Skeletal muscle satellite cell (primary cell): ENCODE data around the gene ASMT.
"Not testable (repeated sequence)": the region's sequence is repeated elsewhere in the genome, so short reads cannot be mapped to it uniquely, and the experiment has no call there.

ENCODE experiments used
- H3K27me3 ChIP-seq: 2 replicates; pipeline ENCODE4 v1.7.0; 2013; ENCODE audit warnings: low read length; ENCODE audit not compliant: control insufficient read depth, insufficient read depth
- H3K36me3 ChIP-seq: 2 replicates; pipeline ENCODE4 v1.7.0; 2013; ENCODE audit warnings: mild to moderate bottlenecking, control low read depth, low read length; ENCODE audit not compliant: insufficient read depth
- H3K4me1 ChIP-seq: 2 replicates; pipeline ENCODE4 v1.7.0; 2013; ENCODE audit warnings: low read length; ENCODE audit not compliant: control insufficient read depth, insufficient read depth
- H3K4me2 ChIP-seq: 2 replicates; pipeline ENCODE4 v1.7.0; 2013; ENCODE audit warnings: mild to moderate bottlenecking, low read length
- H3K4me3 ChIP-seq: 2 replicates; pipeline ENCODE4 v1.7.0; 2013; ENCODE audit warnings: low read length
- H3K9ac ChIP-seq: 2 replicates; pipeline ENCODE4 v1.7.0; 2013; ENCODE audit warnings: mild to moderate bottlenecking, low read depth, low read length, moderate library complexity
- H3K9me3 ChIP-seq: replicated peaks from 2 replicates; pipeline ENCODE4 v1.7.0; 2013; ENCODE audit warnings: mild to moderate bottlenecking, control low read depth, low read length

ASMT gene

DNA sequence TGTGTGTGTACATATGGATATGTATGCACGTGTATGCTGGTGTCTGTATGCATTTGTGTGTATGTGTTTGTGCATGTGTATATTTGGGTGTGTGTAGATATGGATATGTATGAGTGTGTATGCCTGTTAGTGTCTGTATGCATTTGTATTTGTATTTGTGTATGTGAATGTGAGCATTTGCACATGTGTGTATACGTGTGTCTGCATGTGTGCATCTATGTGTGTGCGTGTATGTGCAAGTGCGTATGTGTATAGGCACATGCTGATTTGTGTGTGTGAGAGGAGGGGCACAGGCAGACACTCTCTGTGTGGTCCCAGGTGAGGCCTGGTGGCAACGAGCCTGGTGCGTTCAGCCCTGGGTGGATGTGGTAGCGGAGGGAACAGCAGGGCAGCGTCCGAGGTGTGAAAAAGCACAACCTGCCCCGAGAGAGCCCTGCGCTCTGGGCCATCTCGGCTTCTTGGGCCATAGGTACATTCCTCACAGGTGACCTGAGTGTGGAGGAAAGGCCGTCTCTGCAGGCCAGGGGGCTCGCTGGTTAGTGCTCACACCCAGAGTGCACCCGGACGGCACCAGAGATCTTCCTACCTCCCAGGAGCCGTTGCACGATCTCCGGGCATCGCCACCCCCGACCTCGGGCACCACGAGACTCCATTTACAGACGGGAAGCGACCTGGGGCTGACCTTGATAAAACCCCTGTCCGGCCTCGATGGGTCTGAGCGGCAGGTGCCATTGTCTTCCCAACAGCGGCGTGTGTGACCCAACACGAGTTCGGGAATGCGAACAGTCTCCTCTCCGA, 45.0 kb downstream of the ASMT start:
- no peak overlapping the region for H3K4me2 ChIP-seq
- no peaks in the 10 kb centered on the region for H3K9me3 ChIP-seq
- no peaks in the 10 kb centered on the region for H3K36me3 ChIP-seq
- H3K9ac ChIP-seq: no peak overlapping the region
- H3K27me3 ChIP-seq: no peaks in the 10 kb centered on the region
- H3K4me1 ChIP-seq: no peaks in the 10 kb centered on the region
- H3K4me3 ChIP-seq: no peak overlapping the region

DNA sequence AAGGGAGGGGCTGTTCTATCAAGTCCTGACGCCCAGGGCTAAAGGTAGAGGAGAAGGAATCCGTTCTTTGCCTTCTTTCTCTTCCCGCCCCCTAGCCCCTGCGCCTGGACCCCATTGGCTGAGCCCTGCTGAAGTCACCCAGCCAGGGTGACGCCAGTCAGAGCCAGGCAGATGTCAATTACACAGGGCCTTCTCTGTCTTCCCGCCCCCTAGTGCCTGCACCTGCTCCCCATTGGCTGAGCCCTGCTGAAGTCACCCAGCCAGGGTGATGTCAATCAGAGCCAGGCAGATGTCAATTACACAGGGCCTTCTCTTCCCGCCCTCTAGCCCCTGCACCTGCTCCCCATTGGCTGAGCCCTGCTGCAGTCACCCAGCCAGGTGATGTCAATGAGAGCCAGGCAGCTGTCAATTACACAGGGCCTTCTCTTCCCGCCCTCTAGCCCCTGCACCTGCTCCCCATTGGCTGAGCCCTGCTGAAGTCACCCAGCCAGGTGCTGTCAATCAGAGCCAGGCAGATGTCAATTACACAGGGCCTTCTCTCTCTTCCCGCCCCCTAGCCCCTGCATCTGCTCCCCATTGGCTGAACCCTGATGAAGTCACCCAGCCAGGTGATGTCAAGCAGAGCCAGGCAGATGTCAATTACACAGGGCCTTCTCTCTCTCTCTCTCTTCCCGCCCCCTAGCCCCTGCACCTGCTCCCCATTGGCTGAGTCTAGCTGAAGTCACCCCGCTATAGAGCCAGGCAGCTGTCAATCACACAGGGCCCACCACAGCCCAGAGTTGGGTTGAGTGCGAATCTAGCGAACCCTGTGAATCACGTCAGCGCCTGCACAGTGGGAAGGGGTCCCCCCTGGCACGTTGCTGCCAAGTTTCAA, 46.4 kb downstream of the ASMT start:
- Histone ChIP-seq H3K27me3 (no peaks in the 10 kb centered on the region), H3K4me3 (no peak overlapping the region), H3K4me1 (no peaks in the 10 kb centered on the region), H3K9ac (no peak overlapping the region), H3K9me3 (no peaks in the 10 kb centered on the region), H3K36me3 (no peaks in the 10 kb centered on the region), H3K4me2 (no peak overlapping the region)

DNA sequence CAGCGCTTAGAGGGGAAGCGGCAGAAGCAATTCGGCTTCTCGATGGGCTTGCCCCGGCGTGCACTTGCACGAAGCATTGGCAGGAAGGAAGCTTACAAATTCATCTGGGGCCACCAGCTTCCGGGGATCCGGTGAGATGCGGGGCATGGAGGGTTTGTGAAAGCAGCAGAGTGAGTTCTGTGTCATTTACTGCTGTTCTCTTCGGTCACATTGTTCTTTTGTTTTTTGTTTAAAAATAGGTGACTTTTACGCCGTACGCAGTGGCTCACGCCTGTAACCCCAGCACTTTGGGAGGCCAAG, 47.0 kb downstream of the ASMT start:
- Histone ChIP-seq H3K4me3 (no peak overlapping the region), H3K4me1 (no peaks in the 10 kb centered on the region), H3K27me3 (no peaks in the 10 kb centered on the region), H3K4me2 (no peak overlapping the region), H3K36me3 (no peaks in the 10 kb centered on the region), H3K9me3 (no peaks in the 10 kb centered on the region), H3K9ac (no peak overlapping the region)

DNA sequence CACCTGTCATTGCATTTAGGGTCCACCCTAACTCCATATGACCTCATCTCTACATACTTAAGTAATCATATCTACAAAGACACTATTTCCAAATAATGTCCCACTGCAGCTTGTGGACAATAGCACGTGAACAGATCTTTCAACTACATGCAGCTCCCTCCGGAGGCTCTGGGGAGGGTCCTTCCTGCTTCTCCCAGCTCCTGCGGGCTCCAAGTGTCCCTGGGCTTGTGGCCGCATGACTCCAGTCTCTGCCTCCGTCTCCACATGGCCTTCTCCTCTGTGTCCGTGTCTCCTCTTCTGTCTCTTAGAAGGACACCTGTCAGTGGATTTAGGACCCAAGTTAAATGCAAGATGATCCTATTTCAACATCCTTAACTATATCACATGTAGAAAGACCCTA, 52.7 kb downstream of the ASMT start:
- H3K27me3 ChIP-seq: no peaks in the 10 kb centered on the region
- H3K4me1 ChIP-seq: no peaks in the 10 kb centered on the region
- H3K9ac ChIP-seq: no peak overlapping the region
- H3K4me2 ChIP-seq: no peak overlapping the region
- H3K4me3 ChIP-seq: no peak overlapping the region
- no peaks in the 10 kb centered on the region for H3K36me3 ChIP-seq
- no peaks in the 10 kb centered on the region for H3K9me3 ChIP-seq

DNA sequence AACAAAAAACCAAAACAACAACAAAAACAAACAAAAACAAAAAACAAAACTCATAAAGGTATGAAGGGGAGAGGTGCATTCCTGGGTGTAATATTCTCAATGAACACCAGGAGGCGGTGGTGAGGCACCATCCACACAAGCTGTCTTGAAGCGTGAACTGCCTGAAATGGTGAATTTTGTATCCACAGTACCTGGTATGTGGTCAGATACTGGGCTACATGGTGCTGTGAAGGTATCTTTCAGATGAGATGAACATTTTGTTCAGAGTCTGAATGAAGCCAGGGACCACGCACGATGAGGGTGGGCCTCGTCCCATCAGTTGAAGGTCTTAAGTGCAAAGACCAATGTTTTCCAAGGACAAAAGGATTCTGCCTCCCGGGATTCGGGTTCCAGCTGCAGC, 58.5 kb downstream of the ASMT start:
- no peak overlapping the region for H3K4me2 ChIP-seq
- no peaks in the 10 kb centered on the region for H3K9me3 ChIP-seq
- no peaks in the 10 kb centered on the region for H3K4me1 ChIP-seq
- no peak overlapping the region for H3K9ac ChIP-seq
- H3K4me3 ChIP-seq: no peak overlapping the region
- H3K27me3 ChIP-seq: no peaks in the 10 kb centered on the region
- no peaks in the 10 kb centered on the region for H3K36me3 ChIP-seq

DNA sequence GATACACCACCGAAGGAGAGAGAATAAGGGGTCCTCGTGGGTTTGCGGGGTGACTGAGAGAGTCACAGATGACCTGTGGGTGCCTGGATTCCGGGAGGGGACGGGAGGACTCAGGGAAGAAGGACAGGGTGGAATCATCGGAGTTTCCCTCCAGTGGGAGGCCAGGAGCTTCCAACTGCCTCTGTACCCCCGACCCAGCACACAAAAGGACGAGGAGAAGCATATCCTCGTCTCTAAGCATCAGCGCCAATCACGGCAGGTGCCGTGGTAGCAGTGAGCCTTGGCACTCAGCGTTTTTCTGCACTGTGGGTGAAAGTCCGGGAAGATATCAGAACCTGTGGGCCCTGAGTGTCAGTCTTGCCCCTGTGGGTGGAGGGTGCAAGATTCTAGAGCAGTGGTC, 62.0 kb downstream of the ASMT start:
- Histone ChIP-seq H3K4me2 (no peak overlapping the region), H3K4me3 (no peak overlapping the region), H3K9me3 (no peaks in the 10 kb centered on the region), H3K27me3 (no peaks in the 10 kb centered on the region), H3K4me1 (no peaks in the 10 kb centered on the region), H3K9ac (no peak overlapping the region), H3K36me3 (no peaks in the 10 kb centered on the region)

DNA sequence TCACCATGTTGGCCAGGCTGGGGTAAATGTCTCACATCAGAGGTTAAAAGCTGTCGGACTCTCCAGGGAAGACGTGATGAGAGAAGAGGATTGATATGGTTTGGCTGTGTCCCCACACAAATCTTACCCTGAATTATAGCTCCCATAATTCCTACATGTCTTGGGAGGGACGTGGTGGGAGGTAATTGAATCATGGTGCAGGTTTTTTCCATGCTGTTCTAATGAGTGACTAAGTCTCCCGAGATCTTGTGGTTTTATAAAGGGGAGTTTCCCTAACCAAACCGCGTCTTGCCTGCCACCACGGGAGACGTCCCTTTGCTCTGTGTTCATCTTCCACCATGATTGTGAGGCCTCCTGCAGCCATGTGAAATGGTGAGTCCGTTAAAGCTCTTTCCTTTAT, 64.4 kb downstream of the ASMT start:
- H3K4me3 ChIP-seq: no peak overlapping the region
- H3K27me3 ChIP-seq: no peaks in the 10 kb centered on the region
- H3K9ac ChIP-seq: no peak overlapping the region
- H3K9me3 ChIP-seq: no peaks in the 10 kb centered on the region
- H3K4me1 ChIP-seq: no peaks in the 10 kb centered on the region
- no peak overlapping the region for H3K4me2 ChIP-seq
- no peaks in the 10 kb centered on the region for H3K36me3 ChIP-seq

DNA sequence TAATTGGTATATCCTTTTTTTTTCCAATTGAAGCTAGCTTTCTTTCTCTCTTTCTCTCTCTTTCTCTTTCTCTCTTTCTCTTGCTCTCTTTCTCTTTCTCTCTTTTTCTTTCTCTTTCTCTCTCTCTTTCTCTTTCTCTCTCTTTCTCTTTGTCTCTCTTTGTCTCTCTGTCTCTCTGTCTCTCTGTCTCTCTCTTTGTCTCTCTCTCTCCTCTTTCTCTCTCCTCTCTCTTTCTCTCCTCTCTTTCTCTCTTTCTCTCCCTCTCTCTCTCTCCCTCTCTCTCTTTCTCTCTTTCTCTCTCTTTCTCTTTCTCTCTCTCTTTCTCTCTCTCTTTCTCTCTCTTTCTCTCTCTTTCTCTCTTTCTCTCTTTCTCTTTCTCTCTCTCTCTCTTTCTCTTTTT, 66.6 kb downstream of the ASMT start:
- H3K4me3 ChIP-seq: no peak overlapping the region
- no peak overlapping the region for H3K4me2 ChIP-seq
- no peaks in the 10 kb centered on the region for H3K36me3 ChIP-seq

DNA sequence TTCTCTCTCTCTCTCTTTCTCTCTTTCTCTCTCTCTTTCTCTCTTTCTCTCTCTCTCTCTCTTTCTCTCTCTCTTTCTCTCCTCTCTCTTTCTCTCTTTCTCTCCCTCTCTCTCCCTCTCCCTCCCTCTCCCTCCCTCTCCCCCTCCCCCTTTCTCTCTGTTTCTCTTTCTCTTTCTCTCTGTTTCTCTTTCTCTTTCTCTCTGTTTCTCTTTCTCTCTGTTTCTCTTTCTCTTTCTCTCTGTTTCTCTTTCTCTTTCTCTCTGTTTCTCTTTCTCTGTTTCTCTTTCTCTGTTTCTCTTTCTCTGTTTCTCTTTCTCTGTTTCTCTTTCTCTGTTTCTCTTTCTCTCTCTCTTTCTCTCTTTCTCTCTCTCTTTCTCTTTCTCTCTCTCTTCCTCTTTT, 67.0 kb downstream of the ASMT start:
- not testable (repeated sequence) for H3K4me3 ChIP-seq, H3K9me3 ChIP-seq

More for the DNA sequence above, 66.6 kb downstream of the ASMT start:
- Histone ChIP-seq H3K9ac (no peak overlapping the region), H3K27me3 (no peaks in the 10 kb centered on the region), H3K4me1 (no peaks in the 10 kb centered on the region), H3K9me3 (no peaks in the 10 kb centered on the region)

DNA sequence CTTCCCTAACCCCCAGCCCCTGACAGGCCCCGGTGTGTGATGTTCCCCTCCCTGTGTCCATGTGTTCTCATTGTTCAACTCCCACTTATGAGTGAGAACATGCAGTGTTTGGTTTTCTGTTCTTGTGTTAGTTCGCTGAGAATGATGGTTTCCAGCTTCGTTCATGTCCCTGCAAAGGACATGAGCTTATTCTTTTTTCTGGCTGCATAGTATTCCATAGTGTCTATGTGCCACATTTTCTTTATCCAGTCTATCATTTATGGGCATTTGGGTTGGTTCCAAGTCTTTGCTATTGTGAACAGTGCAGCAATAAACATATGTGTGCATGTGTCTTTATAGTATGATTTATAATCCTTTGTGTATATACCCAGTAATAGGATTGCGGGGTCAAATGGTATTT, 67.6 kb downstream of the ASMT start:
- H3K9ac ChIP-seq, H3K4me1 ChIP-seq, H3K4me3 ChIP-seq, H3K9me3 ChIP-seq, H3K4me2 ChIP-seq, H3K36me3 ChIP-seq, H3K27me3 ChIP-seq: not testable (repeated sequence)

More for the DNA sequence above, 67.0 kb downstream of the ASMT start:
- H3K27me3 ChIP-seq, H3K4me1 ChIP-seq, H3K36me3 ChIP-seq, H3K9ac ChIP-seq, H3K4me2 ChIP-seq: not testable (repeated sequence)

DNA sequence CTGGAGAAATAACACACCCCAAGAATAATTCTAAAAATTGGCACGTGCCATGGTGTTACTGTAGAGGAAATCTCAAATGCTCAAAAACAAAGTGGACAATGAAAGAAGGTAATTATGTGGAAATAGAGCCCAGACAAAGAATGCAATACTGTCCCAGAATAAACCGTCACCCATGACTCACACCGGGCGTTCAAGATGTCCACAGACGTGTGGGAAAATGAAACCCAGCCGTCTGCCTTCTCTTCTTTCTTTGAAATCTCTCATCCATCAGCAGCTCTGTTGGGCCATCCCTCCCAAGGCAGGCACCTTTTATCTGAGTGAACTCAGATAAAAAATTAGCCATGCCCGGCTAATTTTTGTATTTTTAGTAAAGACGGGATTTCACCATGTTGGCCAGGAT, 70.0 kb downstream of the ASMT start:
- not testable (repeated sequence) for H3K4me2 ChIP-seq, H3K9ac ChIP-seq, H3K9me3 ChIP-seq, H3K36me3 ChIP-seq, H3K4me1 ChIP-seq, H3K27me3 ChIP-seq, H3K4me3 ChIP-seq

DNA sequence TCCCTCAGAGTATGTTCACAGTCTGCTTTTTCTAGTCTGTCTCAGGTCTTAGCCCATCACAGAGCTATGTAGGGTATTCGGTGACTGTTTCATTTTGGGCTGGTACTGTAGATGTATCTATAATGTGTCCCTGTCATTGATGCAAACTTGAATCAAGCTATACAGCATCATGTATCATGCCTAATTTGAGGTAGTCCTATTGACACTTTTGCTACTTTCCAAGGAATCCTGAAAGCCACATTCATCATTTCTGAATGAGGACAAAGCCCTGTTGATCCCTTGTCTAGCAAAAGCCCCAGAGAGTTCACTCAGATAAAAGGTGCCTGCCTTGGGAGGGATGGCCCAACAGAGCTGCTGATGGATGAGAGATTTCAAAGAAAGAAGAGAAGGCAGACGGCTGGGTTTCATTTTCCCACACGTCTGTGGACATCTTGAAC, 70.6 kb downstream of the ASMT start:
- H3K27me3 ChIP-seq, H3K9me3 ChIP-seq, H3K4me3 ChIP-seq, H3K4me2 ChIP-seq, H3K36me3 ChIP-seq, H3K9ac ChIP-seq, H3K4me1 ChIP-seq: not testable (repeated sequence)
